CD4-positive, alpha-beta T cell treated with Interleukin-4 for 1 hour (primary cell): ENCODE results near the gene DNLZ.
"Not testable (repeated sequence)": the region's sequence is repeated elsewhere in the genome, so short reads cannot be mapped to it uniquely, and the experiment has no call there.

Experiments
- DNase-seq, 2 donors: peaks; one replicate each; pipeline ENCODE4 v3.0.0-alpha.2; 2020 to 2022

The DNLZ gene

GRCh38 chr9:136363106-136363948 is at the start of gene DNLZ:
Gene DNLZ (minus strand): TSS chr9:136363744. CDS start chr9:136363714, 30 bp downstream.
- DNase-seq = peak; percentile 94 to 95

- no peak for DNase-seq
These were observed 49.4 kb upstream of the DNLZ start for GRCh38 chr9:136412962-136413361.

- no peak for DNase-seq
These were observed 47.8 kb upstream of the DNLZ start for GRCh38 chr9:136411378-136411777.

DNA sequence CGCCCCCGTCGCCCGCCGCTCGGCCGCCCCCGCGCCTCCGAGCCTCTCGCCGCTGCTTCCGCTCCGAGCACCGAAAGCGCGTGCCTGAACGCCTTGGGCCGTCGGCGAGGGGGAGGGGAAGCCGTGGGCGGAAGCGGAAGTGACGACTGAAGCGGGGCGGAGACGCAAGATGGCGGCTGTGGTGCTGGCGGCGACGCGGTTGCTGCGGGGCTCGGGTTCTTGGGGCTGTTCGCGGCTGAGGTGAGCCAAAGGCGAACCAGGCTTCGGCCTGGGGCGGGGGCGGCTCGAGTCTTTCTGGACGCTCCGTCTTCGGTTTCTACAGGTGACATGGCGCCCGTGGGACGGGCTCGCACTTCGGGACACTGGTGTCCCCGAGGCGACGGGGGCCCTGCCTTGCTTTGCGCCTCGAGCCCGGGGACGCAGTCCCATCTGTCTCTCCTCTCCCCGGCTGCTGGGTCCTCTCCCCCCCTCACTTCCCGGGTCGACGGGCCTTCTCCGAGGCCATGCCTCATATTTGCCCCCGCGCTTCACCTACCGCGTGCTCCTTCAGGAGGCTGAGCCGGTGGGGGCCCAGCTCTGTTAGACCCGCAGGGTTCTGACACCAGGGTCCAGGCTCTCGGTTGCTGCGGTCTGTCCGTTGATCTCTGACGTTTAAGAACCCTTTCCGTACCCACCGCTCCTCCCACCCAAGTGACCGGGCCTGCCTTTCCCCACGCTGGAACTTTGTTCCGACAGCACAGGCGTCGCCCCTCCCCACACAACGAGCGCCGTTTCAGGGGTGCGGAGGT is 47.1 kb upstream of the DNLZ start, which contains the start of the genes ENTR1 and PMPCA:
Gene ENTR1, minus strand, starts transcription at position 115 of the 788 bp plus-strand sequence. CDS start 217 bp downstream, outside the sequence.
Gene PMPCA, plus strand, starts transcription at position 159 of the 788 bp plus-strand sequence. Its CDS starts 11 bp downstream, at position 170.
- DNase-seq = peak; percentile 92 to 95

GRCh38 chr9:136409557-136410455 is 46.3 kb upstream of the DNLZ start:
- peak in 1 of 2 donors; percentile 25 for DNase-seq

- no peak for DNase-seq
These were observed 44.4 kb upstream of the DNLZ start for GRCh38 chr9:136407911-136408310.

DNA sequence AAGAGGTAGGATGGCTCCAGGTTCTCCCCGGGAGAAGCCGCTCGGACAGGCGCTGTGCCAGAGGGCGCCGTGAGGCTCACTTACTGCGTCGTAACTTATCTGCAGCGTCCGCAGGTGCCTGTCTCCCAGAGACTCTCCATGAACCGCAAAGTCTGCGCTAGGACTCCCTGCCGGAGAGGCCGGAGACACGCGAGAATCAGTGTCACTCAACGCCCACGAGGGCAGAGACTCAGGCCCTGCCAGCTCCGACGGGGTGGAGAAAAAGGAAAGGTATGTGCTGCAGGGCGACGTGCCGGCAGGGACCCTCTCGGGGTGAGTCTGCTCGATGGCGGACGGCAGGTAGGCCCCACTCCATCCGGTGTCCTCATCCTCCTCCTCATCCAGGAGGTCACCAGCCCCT is 43.5 kb upstream of the DNLZ start:
- not testable (repeated sequence) for DNase-seq

- DNase-seq = not testable (repeated sequence)
These were observed 42.4 kb upstream of the DNLZ start for GRCh38 chr9:136405904-136406303.

DNA sequence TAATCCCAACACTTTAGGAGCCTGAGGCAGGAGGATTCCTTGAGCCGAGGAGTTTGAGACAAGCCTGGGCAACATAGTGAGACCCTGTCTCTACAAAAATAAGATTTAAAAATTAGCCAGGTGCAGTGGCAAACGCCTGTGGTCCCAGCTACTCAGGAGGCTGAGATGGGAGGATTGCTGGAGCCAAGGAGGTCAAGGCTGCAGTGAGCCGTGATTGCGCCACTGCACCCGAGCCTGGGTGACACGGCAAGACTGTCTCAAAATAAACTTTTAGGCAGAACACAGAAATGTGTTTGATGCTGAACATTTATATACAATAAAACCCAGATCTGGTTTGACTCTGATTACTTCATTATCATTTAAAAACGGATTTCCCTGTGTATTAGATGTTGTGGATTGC is 41.9 kb upstream of the DNLZ start:
- DNase-seq = no peak

GRCh38 chr9:136404801-136405136 is 41.2 kb upstream of the DNLZ start:
- DNase-seq = no peak

DNA sequence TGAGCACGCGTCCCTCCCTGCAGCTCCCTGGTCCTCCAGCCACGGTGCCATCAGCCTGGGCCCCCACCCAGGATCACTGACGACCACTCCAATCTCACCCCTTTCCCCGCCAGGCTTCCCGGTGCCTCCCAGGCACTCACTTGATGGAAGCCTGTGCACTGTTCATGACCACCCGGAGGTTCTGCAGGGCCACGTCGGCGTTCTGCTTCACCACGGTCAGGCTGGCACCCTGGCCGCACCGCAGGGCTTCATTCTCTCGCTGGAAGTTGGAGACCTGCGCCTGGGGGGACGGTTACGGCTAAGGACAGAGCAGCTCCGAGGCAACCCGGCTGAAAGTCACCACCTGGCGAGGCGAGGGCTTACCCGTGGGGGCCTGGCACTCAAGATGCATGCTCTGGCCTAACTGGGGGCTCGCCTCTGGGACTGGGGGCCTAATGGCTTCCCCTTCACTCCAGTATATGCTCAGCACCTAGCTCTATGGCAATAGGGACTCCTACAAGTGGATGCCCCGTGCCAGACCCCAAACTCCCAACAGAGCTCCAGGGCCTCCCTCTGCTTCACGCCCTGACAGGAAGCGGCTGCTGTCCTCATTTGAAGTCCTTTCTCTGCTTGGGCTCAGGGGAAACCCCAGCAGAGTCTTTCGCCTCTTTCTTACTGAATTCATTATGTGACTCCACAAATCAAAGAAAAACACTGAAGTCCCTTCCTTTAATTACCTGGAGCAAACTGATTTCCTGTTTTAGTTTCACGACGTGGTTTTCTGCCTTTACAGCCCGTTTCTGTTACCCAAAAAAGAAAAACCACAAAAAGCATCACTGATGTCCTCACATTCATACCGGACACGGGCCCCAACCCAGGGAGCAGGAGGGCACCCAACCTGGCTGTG is 40.6 kb upstream of the DNLZ start:
- DNase-seq = peak; percentile 17 to 61

DNA sequence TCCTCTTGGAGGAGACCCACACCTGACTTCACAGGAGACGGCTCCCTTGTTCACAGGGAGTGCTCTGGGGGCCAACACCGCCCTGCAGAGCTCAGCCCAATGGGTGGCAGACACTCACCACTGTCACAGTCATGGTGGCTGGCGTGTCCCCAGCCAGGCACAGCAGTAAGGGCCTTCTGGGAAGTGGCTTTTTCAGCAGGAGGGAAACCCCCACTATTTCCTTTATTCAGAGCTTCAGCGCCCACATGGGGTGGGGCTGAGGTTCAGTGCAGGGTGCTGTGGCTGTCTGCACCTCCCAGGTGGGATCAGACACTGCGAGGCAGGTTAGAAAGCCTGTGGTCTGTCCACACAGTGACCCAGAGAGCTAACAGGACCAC is 40.0 kb upstream of the DNLZ start:
- DNase-seq = peak; percentile 76 to 88

GRCh38 chr9:136402067-136402466 is 38.5 kb upstream of the DNLZ start:
- DNase-seq = no peak

DNA sequence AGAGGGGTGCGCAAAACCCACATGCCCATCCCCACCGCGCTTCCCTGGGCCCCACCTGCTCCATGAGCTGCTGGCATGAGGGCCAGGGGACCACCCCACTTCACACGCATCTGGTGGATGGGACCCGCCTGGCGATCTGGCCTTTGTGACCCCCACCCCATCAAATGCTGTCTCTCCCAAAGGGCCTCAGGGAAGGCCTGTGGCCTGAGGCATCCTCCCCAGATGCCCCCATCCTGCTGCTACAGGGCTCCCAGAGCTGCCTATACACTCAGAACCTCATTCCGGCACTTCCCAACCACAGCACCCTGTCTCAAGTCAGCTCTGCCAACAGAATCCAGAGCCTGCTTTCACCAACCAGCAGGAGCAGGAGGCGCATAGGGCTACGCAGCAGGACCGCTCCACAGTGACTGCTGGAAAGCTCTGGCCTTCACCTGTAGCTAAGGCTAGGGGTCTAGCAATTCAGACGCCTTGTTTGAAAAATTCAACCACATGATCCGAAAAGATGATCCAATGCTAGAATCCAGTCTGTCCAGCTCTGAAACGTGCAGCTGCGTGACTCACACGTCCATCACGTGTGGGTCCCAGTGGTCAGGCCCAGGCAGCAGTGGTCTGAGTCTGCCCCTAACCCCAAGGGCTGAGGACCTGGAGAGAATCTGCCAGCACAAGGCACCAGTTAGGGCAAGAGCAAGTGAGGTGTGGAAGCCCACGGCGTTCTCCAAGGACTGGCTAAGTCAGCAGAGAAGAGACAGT is 37.8 kb upstream of the DNLZ start:
- no peak for DNase-seq

GRCh38 chr9:136400038-136400834 is 36.7 kb upstream of the DNLZ start, which contains the start of gene SNAPC4:
Gene SNAPC4 (minus strand): TSS chr9:136400170. CDS start chr9:136398428, 1,742 bp downstream.
- peak; percentile 87 to 89 for DNase-seq

DNA sequence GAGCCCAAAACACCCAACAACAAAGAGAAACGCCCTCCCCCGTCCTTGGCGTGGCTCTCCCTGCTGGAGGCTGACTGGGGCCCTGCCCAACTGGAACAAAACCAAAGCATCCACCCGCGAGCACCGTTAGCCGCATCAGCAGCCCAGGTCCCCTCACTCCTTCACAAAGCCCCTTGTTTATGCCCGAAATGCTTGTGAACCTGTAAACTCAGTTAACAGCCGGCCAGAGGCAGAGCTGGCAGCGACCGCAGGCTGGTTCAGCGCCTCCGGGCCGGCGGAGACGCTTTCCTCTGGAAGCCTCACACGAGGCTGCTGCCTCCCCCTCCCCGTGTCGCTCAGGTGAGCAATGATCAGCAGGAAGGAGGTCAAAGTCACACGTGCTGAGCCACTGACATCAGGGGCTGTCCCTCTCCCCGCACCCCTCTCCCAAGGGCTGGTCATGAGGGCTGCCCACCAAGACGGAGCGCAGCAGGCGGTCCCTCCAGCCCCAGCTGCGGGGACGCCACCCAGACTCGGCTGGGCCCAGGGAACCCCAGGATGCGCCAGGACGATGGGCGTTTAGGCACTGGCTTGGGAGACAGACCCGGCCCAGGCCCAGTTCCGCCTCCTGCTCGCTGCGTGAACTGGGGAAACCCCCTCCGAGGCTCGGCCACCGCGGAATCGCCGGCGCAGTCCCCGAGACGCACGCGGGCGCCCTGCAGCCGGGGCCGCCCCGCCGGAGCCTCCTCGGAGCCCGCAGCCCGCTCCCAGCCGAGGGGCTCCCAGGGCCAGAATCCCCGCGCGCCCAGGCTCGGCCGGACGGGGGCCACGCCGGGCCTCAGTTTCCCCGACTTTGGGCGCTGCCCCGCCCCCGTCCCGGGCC is 35.9 kb upstream of the DNLZ start:
- DNase-seq = peak in 1 of 2 donors; percentile 47

DNA sequence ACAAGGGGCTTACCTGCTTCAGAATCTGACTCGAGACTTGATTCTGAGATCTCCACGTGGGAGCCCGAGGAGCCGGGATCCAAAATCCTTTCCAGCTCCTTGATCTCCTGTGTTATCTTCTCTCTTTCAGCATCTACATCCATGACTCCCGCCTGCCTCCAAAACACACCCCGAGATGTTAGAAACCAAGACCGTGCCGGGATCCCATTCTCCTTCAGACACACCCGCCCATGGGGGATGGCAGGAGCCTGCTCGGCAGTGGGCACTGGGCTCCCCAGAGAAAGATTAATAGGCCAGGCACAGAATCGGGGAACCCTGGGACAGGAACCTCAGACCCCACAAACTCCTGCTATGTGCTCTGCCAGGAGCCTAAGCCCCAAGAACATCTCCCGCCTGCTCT is 34.7 kb upstream of the DNLZ start:
- no peak for DNase-seq

DNA sequence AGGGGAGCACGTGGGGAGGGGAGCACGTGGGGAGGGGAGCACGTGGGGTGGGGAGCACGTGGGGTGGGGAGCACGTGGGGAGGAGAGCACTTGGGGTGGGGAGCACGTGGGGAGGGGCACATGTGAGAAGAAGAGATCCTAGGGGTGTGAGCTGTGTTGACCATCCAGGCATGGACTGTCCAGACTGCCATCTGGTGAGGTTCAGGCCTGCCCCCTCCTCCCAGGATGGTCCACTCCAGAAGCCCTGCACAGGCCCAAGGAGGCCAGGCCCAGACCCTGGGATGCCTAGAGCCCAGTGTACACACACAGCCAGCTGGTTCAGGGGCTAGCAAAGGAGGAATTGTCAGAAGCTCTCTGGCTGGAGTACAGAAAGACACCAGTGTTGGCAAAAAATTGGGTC is 34.1 kb upstream of the DNLZ start:
- no peak for DNase-seq

DNA sequence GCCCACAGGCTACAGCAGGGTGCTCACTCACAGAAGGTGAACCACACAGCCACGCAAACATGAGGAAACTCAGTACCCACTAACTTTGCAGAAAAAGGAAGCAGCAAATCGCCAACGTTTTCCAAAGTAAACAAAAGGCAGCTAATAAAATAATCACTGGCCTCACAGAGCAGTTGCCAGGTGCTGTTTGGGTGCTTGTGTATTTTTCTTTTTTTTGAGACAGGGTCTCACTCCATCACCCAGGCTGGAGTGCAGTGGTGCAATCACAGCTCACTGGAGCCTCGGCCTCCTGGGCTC is 32.6 kb upstream of the DNLZ start:
- DNase-seq = no peak
